ENCODE measurements around the gene HBA1. TPM values are rescaled to one million over a fixed set of nuclear protein-coding genes. Genes with fewer than 3 reads are reported as not detected.

Gene HBA1
- total and polyA plus RNA-seq, 9 of the 15 experiments (the other 6 are each of a cell fraction or from before 2014, with no cell fraction given) = 128 to 2,388 (median 380) TPM

DNA sequence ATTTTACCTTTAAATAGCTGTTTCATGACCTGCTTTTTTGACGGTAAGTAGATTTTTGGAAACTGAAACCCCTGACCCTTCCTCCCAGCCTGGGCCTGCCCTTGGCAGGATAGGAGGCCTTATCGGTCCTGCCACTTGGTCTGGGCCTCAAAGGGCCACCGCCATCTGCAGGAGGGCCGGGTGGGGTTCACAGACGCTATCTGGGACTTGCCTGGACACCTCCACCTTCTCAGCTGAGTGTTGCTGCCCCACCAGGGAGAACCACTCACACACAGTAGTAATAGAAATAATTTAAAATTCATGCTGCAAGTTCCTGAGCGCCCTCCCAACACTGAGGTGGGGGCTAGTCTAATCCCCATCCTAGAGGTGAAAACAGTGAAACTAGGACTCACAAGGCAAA, 33.4 kb upstream of the HBA1 start (continued):
- TF ChIP-seq KDM2B (CRISPR knock-in tag; IDR thresholded peaks at IDR 0.05) (no peak), E2F5 (CRISPR knock-in tag; IDR thresholded peaks at IDR 0.05) (no peak), NEUROD1 (IDR thresholded peaks at IDR 0.05; ENCODE audit: borderline replicate concordance, low read depth, low read length, partially characterized antibody) (peak; percentile 67), ZNF174 (CRISPR knock-in tag; IDR thresholded peaks at IDR 0.05) (no peak), FOXK2 (conservative IDR thresholded peaks at IDR 0.05 in 1 of 2, IDR thresholded peaks at IDR 0.05 in 1 of 2; ENCODE audit: low read depth in 2 of 2) (no peak), TFAM (CRISPR knock-in tag; conservative IDR thresholded peaks at IDR 0.05) (no peak), MYNN (IDR thresholded peaks at IDR 0.05) (peak; percentile 89), MYNN (CRISPR knock-in tag; IDR thresholded peaks at IDR 0.05) (no peak), KLF10 (CRISPR knock-in tag; IDR thresholded peaks at IDR 0.05) (no peak), NCOA6 (IDR thresholded peaks at IDR 0.05) (no peak), MIER1 (IDR thresholded peaks at IDR 0.05; ENCODE audit: low read depth) (no peak), EWSR1 (IDR thresholded peaks at IDR 0.05; ENCODE audit: borderline replicate concordance, low read depth, partially characterized antibody) (no peak), ASH1L (IDR thresholded peaks at IDR 0.05; ENCODE audit: borderline replicate concordance, low read depth, partially characterized antibody) (no peak), SRSF1 (IDR thresholded peaks at IDR 0.05; ENCODE audit: low read depth, low read length) (no peak), TEAD1 (CRISPR knock-in tag; IDR thresholded peaks at IDR 0.05) (0 out of 4 replicates have a peak, but pooled peaks of 1 of the 2 experiments have one; percentile 73), NFIC (IDR thresholded peaks at IDR 0.05) (peak; percentile 83), POLR2B (IDR thresholded peaks at IDR 0.05; ENCODE audit: low read depth, partially characterized antibody) (no peak), ATF7 (IDR thresholded peaks at IDR 0.05) (0 out of 2 replicates have a peak, but pooled peaks have one; percentile 13), ZBTB2 (IDR thresholded peaks at IDR 0.05) (no peak; the same call in 1 of the 2 replicates), STAT6 (CRISPR knock-in tag; IDR thresholded peaks at IDR 0.05) (no peak), SMAD1 (IDR thresholded peaks at IDR 0.05; ENCODE audit: low read depth, low read length, partially characterized antibody) (peak; percentile 42), MYC (IDR thresholded peaks at IDR 0.05; ENCODE audit: low read depth, low read length) (no peak), MYC (CRISPR knock-in tag; IDR thresholded peaks at IDR 0.05; ENCODE audit: borderline replicate concordance, low read depth) (no peak), XRCC3 (IDR thresholded peaks at IDR 0.05) (no peak)
- TF ChIP-seq, protein P1, sequence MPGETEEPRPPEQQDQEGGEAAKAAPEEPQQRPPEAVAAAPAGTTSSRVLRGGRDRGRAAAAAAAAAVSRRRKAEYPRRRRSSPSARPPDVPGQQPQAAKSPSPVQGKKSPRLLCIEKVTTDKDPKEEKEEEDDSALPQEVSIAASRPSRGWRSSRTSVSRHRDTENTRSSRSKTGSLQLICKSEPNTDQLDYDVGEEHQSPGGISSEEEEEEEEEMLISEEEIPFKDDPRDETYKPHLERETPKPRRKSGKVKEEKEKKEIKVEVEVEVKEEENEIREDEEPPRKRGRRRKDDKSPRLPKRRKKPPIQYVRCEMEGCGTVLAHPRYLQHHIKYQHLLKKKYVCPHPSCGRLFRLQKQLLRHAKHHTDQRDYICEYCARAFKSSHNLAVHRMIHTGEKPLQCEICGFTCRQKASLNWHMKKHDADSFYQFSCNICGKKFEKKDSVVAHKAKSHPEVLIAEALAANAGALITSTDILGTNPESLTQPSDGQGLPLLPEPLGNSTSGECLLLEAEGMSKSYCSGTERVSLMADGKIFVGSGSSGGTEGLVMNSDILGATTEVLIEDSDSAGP (CRISPR knock-in tag; IDR thresholded peaks at IDR 0.05) = no peak
